GM19395 (cell line): ENCODE measurements around the gene SYS1.
A peak's percentile ranks its signal among the peaks of the same experiment; 100 is the strongest.

Experiments
- ATAC-seq: cut with Tn5 transposase; IDR thresholded peaks from one replicate; pipeline ENCODE4 v1.9.1; 2021; ENCODE audit warnings: mild to moderate bottlenecking, moderate library complexity; ENCODE audit not compliant: unreplicated experiment

The SYS1 gene

DNA sequence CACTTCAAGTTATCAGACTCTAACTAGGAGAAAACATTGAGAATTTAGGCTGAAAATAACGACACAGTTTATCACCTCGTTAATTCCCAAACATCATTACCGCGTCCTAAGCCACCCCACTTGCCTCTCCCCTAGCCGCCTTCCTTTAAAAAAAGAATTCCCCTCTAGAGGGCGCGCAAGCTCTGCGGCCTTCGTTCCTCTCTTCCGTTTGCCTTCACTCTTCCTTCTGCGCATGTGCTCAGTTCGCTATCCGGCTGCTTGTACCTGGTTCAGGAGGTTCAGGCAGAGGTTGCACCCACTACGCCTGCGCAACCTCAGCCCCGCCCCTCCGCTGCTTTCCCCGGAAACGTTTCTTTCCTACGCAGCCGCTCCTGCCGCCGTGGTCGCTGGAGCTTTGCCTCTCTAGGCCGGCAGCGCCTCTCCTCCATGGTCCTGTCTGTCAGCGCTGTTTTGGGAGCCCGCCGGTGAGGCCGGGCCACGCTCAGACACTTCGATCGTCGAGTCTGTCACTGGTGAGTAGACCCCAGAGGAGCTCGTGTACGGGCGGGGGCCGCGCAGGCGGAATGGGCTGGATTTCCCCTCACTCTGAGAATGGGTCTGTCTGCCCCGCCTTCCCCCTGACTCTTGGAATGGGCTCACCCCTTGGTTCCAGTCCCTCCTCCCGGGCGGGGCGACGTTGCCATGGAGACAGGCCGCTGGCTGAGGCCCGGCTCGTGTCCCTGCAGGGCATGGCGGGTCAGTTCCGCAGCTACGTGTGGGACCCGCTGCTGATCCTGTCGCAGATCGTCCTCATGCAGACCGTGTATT lies at the start of gene SYS1:
Gene SYS1 (plus strand): TSS at position 353 of the 807 bp plus-strand sequence. CDS start 376 bp downstream, at position 729.
- ATAC-seq, result peak; percentile 84

DNA sequence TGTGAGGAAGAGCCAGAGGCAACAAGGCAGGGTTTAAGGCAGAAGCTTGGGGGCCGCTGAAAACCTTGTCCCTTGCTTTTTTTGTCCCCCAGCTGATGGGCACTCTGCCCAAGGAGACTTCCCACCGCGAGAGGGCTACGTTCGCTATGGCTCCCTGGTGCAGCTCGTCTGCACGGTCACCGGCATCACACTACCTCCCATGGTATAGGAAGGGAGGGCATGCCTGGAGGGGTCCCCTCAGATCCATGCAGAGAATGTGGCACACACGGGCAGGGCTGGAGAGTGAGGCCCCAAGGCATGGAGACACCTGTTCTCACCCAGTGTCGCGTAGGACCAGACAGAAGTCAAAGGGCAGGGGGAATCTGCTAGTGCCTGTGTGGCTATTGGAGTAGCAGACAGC lies 49.0 kb upstream of the SYS1 start:
- no peak for ATAC-seq

DNA sequence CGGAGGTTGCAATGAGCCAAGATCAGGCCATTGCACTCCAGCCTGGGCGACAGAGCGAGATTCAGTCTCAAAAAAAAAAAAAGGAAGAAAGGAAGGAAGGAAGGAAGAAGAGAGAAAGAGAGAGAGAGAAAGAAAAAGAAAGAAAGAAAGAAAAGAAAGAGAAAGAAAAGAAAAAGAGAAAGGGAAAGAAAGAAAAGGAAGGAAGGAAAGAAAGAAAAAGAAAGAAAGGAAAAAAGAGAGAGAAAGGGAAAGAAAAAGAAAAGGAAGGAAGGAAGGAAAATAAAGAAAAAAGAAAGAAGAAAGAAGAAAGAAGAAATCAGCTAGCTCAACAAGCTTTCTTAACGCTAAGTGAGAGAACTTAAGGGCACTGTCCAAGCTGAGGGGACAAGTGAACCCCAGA lies 47.3 kb upstream of the SYS1 start:
- ATAC-seq, result no peak

DNA sequence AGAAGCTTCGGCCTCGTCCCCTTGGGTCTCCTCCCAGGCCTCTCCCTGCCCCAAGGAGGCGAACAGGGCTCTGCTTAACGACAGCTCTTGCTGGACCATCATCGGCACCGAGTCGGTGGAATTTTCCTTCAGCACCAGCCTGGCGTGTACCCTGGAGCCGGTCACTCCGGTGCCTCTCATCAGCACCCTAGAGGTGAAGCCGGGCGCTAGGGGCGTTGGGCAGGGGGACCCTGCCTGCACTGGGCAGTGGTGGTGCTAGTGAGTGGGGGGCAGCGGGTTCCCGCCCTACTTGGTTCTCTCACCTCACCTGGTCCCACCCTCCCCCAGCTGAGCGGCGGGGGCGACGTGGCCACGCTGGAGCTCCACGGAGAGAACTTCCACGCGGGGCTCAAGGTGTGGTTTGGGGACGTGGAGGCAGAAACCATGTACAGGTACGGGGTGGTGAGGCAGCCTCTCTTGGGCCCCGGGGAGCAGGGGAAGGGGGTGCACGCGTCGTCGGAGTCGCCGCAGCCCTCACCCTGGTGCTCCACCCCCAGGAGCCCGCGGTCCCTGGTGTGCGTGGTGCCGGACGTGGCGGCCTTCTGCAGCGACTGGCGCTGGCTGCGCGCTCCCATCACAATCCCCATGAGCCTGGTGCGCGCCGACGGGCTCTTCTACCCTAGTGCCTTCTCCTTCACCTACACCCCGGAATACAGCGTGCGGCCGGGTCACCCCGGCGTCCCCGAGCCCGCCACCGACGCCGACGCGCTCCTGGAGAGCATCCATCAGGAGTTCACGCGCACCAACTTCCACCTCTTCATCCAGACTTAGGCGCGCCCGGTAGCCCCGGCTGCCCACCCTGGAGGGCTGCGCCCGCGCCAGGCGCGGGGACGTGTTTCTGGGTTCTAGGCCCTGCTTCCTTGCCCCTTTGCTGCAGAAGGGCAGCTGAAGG lies 46.5 kb upstream of the SYS1 start:
- ATAC-seq, result no peak

DNA sequence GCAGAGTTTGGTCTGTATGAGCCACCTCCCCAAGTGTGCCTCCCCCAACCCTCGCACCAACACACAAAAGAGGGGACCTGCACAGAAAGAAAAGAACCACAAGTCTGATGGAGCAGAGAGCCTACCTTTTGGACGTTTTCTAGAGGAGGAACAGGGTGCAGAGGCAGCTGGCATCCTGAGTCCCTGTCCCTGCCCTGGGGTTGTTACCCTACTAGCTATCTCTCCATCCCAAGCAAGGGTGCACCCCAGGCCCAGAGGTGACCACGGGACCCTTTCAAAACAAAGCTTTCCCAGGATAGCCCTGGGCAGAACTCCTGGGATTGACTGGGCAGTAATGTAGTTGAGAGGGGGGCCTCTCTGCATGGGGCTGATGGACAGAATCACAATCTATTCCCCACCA lies 45.1 kb upstream of the SYS1 start:
- ATAC-seq, result no peak

DNA sequence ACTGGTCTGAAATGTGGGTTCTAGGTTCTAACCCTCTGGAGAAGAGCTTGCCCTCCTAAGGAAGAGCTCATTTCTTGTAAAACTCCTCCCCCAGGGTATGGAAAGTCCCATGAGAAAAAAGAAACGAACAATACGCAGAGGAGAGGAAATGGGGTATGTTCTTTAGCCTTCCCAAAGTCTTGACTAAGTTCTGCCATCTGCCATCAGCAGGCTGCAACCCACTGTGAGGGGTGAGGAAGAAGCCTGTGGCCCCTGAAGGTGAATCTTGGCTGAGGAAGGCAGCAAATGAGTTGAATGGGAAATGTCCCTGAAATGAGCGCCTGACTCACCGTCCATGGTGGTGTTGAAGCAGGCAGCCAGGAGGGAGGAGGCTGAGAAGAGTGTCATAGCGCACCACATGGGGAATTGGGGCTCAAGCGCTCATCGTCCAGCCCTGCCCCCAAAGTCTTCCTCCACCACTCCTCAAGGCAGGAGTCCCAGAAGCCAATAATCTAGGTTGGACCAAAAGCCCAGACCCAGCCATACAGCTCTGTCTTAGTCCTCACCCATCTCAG lies 44.5 kb upstream of the SYS1 start:
- no peak for ATAC-seq

DNA sequence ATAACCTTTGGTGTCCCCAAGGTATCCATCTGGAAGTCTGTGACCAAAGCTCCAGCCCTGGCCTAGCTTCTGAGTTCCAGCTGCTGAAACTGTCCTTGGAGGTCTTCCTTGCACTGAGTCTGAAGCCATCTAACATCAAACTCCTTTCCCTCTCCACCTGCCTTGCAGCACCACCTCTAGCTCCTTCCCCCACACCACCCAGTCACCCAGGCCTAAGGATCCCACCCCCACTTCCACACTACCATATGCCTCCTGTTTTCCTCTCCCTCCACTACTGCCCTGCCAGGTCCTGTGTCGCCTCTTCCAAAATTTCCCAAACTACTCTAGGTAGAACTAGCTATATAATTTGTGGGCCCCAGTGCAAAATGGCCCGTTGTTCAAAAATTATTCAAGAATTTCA lies 44.0 kb upstream of the SYS1 start:
- ATAC-seq, result no peak

DNA sequence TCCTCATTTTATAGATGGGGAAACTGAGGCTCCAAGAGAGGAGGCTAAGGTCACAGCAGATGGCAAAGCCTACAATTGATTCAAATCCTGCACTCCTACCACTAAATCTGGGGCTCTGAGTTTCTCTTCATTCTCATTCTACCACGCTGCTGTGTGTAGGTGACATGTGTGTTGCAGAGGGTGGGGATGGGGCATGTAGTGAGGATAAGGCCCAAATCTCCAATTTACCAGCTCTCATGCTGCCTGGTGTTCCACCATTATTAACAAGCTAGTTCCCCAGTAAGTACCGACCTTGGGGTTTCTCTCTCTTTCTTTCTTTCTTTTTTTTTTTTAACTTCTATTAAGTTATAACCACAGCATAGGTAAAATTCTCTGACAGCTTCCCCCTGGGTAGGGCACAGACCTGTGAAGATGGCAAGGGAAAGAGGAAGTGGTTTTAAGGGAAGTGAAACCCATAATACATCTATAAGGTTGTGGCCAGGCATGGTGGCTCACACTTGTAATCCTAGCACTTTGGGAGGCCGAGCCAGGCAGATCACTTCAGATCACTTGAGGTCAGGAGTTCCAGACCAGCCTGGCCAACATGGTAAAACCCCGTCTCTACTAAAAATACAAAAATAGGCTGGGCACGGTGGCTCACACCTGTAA lies 41.9 kb upstream of the SYS1 start:
- ATAC-seq, result peak; percentile 73

DNA sequence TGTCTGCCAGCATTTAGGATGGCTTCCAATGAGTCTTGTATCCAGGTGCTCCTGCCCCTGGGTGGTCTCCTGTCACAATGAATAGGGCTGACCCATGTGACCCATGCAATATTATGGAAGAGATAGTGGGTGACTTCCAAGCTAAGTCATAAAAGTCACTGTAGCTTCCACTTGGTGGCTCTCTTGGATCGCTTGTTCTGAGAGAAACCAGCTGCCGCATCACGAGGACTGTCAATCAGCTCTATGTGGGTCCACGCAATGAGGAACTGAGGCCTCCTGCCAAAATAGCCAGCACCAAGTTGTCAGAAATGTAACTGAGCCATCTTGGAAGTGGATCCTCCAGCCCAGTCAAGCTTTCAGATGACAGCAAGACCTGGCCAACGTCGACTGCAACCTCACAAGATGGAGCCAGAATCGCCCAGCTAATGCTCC lies 40.0 kb upstream of the SYS1 start:
- ATAC-seq, result no peak

DNA sequence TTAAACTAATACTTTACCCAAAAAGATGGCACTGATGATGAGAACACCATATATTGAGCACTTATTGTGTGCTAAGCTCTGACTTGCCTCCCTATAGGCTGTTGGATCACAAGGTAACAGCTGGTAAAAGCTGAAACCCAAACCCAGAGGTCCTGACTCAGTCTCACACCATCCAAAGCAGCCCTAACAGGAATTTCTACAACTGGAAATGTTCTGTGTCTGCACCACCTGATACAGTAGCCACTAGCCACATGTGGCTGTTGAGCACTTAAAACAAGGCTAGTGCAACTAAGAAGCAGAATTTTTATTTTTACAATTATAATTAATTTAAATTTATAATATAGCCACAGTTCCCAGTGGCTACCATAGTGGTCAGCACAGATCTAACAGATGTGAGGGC lies 39.2 kb upstream of the SYS1 start:
- no peak for ATAC-seq

DNA sequence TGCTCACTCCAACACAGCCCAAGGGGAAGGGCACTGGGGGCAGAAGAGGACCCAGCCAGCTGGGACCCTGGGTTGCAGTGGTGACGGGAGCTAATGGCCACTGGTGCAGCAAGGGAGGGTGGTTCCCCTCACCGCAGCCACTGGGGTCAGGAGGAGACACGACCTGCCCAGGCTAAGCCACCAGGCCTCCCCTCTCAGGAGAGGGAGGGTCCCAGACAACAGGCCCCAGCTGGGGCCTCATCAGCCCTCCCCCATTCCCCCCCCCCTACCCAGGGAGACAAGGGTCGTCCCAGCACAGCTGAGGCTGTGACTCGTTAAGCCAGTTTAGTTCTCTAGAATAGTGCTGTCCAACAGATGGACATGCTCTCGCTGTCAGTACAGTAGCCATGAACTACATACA lies 37.6 kb upstream of the SYS1 start:
- ATAC-seq, result no peak

DNA sequence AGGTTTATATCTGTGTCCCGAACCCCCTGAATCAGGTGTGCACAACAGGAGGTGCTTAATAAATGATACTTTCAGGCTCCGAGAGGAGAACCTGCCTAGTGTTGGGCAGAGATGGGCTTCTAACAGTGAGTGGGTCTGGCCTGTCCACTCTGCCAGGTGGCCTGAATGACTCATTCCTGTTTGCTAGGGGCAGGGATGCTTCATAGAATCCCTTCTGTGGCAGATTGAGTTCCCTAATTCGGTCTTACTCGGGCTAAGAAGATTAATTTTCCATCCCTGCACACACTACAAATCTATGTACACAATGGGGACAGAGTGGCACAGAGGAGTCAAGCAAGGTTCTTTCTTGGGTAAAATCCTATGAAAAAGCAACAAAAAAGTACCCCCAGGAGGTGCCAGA lies 34.5 kb upstream of the SYS1 start:
- no peak for ATAC-seq

DNA sequence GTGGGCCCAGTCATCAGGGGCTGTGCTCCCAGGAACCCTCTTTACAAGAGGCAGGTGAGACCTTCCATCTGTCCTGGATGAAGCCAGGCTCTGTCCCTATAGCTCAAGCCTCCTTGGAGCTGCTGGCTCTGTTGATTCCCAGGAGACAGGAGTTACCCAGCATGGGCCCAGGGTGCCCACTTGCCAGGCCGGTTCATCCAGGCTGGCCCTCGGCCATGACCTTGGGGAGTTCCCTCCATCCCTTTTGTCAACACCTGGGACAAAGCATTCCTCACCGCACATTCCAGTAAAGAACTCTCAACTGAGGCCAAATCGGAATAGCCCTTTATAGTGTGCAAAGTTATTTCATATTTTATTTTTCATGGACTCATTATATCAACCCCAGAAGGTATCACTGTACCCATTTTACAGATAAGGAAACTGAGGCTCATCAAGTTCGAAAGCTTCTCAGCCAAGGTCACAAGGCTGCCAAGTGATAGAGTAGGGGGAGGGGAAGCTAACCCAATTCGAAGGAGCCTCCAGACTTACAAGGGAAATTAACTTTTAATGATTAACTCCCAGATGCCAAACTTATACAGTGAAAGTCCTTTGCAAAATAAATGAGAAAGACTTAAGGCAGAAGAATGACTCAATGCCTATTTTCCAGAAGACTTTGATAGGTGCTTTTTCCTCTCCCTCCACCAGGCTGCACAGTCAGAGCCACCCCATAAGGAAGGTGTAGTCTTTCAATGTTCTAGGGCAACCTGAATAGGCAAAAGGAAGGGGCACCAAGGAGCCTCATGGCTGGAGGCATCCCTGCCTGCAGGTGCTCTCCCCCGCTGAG lies 33.2 kb upstream of the SYS1 start:
- ATAC-seq, result no peak

DNA sequence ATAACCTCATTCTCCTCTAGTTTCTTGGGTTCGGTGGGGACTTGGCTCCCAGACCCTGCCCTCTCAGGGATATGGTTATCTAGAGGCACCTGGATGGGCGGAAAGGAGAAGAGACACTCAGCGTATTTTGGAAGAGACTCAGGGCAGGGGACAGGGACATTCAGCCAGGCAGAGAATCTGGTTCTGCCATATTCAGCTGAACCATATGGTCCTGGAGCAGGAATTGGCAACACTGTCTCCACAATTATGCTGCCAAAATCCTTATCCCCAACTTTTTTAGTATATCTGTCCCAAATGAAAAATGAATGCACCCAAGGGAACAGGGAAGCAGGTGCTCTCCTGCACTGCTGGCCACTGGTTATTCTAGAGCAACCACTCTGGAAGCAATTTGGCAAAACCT lies 32.5 kb upstream of the SYS1 start:
- no peak for ATAC-seq

DNA sequence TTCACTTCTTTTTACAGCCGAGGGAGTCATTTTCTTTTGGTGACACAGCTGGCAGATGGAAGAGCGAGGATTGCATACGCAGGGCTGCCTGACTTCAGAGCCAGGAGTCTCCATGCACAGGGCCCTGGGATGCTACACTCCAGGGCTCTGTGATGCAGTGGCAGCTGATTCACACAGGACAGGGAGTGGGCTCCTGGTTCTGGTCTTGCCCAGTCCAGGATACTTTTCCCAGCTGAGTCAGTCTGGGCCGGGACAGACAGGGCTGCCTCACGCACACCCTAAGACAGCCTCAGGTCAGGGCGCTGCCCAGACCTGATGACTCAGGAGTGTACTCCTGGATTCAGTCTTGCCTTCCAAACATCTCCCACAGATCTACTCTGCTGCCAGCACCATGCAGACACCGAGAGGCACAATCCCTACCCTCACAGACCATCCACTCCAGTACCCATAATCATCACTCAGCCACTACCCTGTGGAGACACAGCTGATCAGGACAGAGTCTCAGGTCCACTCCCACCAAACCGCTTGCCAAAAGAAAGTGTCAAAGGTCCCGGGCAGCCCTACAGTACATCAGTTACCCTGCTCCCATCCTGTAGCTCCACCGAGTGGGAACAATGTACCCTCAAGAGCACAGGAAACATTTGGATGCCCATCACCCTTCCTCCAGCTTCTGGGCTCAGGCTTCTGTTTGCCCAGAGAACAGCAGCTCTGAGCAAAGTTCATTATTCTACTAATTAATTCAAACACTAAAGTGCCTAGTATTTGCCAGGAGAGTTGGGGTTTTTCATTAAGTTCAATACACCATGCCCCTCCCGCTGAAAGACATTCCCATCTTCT lies 26.2 kb upstream of the SYS1 start:
- ATAC-seq, result no peak

DNA sequence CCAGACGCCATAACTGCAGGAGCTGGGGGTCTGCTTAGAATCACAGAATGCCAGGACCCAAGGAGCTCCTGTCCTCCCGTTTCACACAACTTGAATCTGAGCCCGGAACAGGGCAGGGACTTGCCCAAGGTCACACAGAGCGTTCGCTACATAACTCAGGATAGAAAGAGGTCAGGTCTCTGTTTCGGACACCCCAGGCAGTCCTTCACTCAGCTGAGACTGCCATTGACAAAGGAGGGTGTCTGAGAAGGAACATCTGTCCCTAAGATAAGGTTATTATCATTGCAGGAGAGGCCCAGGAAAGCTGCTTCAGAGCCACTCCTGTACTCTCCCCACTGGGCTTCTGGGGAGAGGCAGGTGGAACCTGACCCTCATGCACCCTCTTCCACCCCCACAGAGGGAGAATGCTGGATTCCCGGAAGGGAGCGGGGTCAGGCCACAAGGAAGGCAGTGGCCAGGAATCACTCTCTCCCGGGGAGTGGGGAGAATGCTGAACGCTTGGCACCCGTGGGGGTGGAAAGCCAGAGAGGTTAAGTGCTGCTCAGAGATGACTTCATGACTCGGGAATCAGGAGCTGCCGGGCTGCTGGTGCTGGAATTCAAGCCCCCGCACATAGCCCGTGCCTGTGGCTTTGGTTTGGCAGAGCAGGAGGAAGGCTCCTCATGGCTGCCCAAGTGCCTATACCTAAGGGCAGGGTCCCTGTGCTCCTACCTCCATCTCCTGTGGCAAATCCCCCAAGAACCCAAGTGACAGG lies 25.4 kb upstream of the SYS1 start:
- ATAC-seq, result no peak

DNA sequence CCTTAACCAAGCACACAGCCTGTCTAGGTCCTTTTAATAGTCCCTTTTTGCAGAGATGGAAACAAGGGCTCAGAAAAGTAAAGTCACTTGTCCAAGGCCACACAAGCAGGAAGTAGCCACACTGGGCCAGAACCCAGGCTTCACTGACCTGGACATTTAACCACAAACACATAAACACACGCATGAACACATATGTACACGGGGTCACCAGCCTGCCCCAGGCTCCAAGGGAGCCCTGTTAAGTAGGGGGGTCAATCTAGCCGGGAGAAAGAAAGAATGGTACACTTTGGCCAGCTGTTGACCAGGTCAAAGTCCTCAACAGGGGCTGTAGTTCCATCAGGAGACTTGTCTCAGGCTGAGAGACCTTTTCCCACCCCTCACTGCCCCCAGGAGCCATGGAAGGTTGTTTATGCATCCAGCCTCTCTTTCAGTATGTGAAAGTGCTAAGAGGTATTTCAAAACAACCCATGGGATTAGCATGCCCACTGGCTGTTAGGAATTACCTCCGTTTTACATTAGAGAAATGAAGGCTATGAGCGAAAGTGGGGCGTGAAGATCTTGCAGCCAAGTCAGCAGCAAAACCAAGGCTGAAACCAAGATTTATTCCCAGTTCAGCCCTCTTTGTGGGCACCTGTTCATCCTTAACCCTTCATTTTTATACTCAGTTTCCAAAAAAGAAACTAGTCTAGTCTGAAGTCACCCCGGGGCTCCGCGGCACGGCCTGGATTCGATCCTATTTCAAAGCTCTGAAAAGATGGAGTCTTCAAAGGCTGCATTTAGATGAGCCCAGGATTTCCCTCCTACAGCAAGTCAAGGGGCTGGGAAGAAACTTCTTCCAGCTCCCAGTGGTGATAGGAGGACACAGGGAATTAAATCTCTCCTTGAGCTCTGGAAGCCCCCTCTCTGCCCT lies 24.6 kb upstream of the SYS1 start:
- ATAC-seq, result no peak

DNA sequence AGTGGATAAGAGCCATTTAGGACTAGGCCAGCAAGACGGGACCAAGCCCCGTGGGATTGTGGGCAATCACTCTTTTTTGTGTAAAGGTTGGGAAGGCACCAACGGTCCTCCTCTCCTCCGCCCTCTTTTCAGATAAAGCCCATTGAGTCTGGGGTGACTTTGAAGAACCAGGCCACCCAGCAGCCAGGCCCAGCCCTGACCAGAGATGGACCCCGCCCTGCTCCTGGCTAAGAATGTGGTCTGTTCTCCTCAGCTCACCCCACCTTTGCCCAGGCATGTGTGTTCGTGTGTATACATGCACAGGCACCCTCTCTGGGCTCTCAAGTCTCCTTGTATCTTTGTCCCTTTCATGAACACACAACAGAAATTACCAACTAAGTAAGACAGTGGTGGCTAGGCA lies 23.9 kb upstream of the SYS1 start:
- no peak for ATAC-seq
